Transverse colon (tissue), 4 donors: Measurements from ENCODE around the gene FOXP4. TPM values are rescaled to one million over a fixed set of nuclear protein-coding genes. Genes with fewer than 3 reads are reported as not detected.

Experiments
- DNase-seq: peaks from one replicate; pipeline ENCODE4 v3.0.0-alpha.2; 2019
- H3K27ac ChIP-seq, 4 donors: fragments of 200-600 bp; sonication (generic); 2 replicates each; pipeline ENCODE4 v1.5.1; 2016 to 2018; ENCODE audit warnings: inconsistent platforms in 4 of 4
- H3K27me3 ChIP-seq: fragments of 200-600 bp; sonication (generic); 2 replicates; pipeline ENCODE4 v1.5.1; 2017; ENCODE audit warnings: inconsistent platforms
- H3K36me3 ChIP-seq, 4 donors: fragments of 200-600 bp; sonication (generic); 2 replicates each; pipeline ENCODE4 v1.5.1; 2017 to 2019; ENCODE audit warnings: inconsistent platforms in 4 of 4
- H3K4me1 ChIP-seq, 4 donors: fragments of 200-600 bp; sonication (generic); 2 replicates each; pipeline ENCODE4 v1.5.1; 2017 to 2020; ENCODE audit warnings: inconsistent platforms in 4 of 4
- H3K4me3 ChIP-seq, 4 donors: fragments of 200-600 bp; sonication (generic); 1 replicate in 1 of 4; 2 replicates in 3 of 4; pipeline versions ENCODE4 v1.5.1 to v1.6.1; 2017 to 2019; ENCODE audit warnings: inconsistent platforms in 4 of 4
- H3K9me3 ChIP-seq, 2 donors: fragments of 200-600 bp; sonication (generic); 2 replicates each; pipeline ENCODE4 v1.5.1; 2017 to 2019; ENCODE audit warnings: inconsistent platforms in 2 of 2
- EP300 ChIP-seq: sonication (generic); formaldehyde crosslinking; IDR thresholded peaks from one replicate; pipeline ENCODE4 v1.6.1; 2017; ENCODE audit warnings: antibody characterized with exemption, low read depth
- POLR2A ChIP-seq: fragments of 450-650 bp; IDR thresholded peaks from one replicate; pipeline ENCODE4 v1.6.1; 2016; ENCODE audit warnings: antibody characterized with exemption, mild to moderate bottlenecking, moderate library complexity
- POLR2AphosphoS5 ChIP-seq, 3 donors: sonication (generic); formaldehyde crosslinking; IDR thresholded peaks; one replicate each; pipeline ENCODE4 v1.6.1; 2016; ENCODE audit warnings: antibody characterized with exemption in 3 of 3
- WGBS, 2 donors: methylation state at CpG; one replicate each; pipeline ENCODE4 v1.1.5; 2018; ENCODE audit warnings: low coverage in 1 of 2; 5-methylcytosine and 5-hydroxymethylcytosine counted together
- in situ Hi-C, 4 donors: fragments of 200-750 bp; cut with MboI; loops; one replicate each; pipeline versions ENCODE4 v1.15.0 to v1.15.1; 2017; ENCODE audit warnings: low sequenced_read_pairs in 3 of 4, low pct_ligation_motif_present in 1 of 4, low pct_unique_long_range_greater_than_20kb in 1 of 4
- intact Hi-C: fragments of 100-400 bp; cut with DNase I; formaldehyde crosslinking; loops from one replicate; pipeline ENCODE4 v1.15.1; 2023; ENCODE audit warnings: low total_unique reads
- total RNA-seq, 4 donors: library from RNA; depleted of rRNA; stranded (reverse); fragments of >200 nt; gene quantifications; one replicate each; pipeline ENCODE4 v1.1.0, GENCODE V29; 2016
- TF ChIP-seq, protein P1 (sequence below), 5 experiments: fragments of 200-600 bp in 3 of 5; fragments of 450-650 bp in 2 of 5; sonication (generic) in 3 of 5; IDR thresholded peaks; 1 replicate in 2 of 5; 2 replicates in 3 of 5; pipeline ENCODE4 v1.5.1; 2016 to 2017; ENCODE audit warnings: antibody characterized with exemption in 5 of 5, inconsistent platforms in 3 of 5, mild to moderate bottlenecking in 2 of 5, moderate library complexity in 1 of 5

Gene FOXP4
- total RNA-seq, 4 donors from 2014 or later = 13.8 to 45.6 (median 17.2) TPM

DNA sequence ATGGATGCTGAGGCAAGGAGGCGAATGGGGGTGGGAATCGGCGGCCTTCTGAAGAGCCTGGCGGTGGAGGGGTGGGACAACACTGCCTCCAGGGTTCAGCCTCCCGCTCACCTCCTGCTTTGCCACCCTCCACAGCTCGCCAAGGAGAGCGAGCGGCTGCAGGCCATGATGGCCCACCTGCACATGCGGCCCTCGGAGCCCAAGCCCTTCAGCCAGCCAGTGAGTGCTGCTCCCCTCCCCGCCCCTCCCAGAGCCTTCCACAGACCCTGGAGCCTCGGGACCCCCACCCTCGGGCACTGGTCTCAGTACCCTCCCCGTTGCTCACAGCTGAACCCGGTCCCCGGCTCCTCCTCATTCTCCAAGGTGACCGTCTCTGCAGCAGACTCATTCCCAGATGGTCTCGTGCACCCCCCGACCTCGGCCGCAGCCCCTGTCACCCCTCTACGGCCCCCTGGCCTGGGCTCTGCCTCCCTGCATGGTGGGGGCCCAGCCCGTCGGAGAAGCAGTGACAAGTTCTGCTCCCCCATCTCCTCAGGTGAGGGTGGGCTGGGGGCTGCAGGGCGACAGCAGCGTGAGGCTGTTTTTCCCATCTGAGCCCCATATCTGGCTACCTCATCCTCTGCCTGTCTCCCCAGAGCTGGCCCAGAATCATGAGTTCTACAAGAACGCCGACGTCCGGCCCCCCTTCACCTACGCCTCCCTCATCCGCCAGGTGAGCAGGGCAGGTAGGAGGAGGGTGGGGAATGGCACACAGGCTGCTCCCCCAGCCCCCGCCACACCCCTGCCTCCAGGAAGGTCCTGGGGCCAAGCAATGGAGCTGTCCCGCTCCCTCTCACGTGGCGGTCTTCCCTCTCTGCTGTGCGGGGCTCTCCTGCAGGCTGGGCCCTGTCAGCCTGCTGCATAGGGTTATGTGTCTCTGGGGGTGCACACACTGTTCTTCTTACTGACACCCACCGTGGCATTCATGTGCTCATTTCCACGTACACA lies 43.7 kb downstream of the FOXP4 start:
- Histone ChIP-seq H3K36me3 (no peaks in the 10 kb centered on the region), H3K9me3 (no peaks in the 10 kb centered on the region), H3K27me3 (no peaks in the 10 kb centered on the region), H3K27ac (no peak overlapping the region), H3K4me3 (no peak overlapping the region), H3K4me1 (no peaks in the 10 kb centered on the region)
- intact Hi-C loops (loop anchor here (5.0 kb wide), 3 partner anchors 128 to 218 kb away; no protein-coding TSS in a partner anchor), in situ Hi-C loops (loop anchor here (10.0 to 25.0 kb wide), 6 partner anchors 85 to 225 kb away; no protein-coding TSS in a partner anchor)
- no peak for DNase-seq
- TF ChIP-seq POLR2A (no peak), POLR2AphosphoS5 (IDR thresholded peaks at IDR 0.05) (no peak), EP300 (no peak)
- TF ChIP-seq, protein P1, sequence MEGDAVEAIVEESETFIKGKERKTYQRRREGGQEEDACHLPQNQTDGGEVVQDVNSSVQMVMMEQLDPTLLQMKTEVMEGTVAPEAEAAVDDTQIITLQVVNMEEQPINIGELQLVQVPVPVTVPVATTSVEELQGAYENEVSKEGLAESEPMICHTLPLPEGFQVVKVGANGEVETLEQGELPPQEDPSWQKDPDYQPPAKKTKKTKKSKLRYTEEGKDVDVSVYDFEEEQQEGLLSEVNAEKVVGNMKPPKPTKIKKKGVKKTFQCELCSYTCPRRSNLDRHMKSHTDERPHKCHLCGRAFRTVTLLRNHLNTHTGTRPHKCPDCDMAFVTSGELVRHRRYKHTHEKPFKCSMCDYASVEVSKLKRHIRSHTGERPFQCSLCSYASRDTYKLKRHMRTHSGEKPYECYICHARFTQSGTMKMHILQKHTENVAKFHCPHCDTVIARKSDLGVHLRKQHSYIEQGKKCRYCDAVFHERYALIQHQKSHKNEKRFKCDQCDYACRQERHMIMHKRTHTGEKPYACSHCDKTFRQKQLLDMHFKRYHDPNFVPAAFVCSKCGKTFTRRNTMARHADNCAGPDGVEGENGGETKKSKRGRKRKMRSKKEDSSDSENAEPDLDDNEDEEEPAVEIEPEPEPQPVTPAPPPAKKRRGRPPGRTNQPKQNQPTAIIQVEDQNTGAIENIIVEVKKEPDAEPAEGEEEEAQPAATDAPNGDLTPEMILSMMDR (IDR thresholded peaks at IDR 0.05) = no peak
- WGBS, 2 donors = 89 to 100% methylated on average over 1 to 32 of the region's 39 CpGs

DNA sequence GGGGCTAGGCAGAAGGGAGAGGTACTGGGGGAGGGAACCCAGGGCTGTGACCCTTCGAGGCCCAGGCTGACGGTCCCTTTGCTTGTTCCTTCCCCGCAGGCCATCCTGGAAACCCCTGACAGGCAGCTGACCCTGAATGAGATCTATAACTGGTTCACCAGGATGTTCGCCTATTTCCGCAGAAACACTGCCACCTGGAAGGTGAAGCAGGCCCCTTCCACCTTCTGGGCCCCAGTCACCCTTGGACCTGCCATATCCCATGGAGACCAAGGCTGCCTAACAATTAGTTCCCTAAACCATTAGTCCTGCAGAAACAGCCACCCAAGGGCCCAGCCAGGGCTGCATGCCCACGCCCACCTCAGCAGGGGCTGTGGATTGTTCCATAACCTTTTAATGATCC lies 44.9 kb downstream of the FOXP4 start:
- in situ Hi-C loops = loop anchor here (10.0 to 25.0 kb wide), 6 partner anchors 84 to 226 kb away; no protein-coding TSS in a partner anchor
- 89% methylated on average over 6 of the region's 6 CpGs; no CpG with 5 or more reads in 1 of the 2 donors for WGBS, 2 donors
- H3K36me3 ChIP-seq = no peaks in the 10 kb centered on the region

DNA sequence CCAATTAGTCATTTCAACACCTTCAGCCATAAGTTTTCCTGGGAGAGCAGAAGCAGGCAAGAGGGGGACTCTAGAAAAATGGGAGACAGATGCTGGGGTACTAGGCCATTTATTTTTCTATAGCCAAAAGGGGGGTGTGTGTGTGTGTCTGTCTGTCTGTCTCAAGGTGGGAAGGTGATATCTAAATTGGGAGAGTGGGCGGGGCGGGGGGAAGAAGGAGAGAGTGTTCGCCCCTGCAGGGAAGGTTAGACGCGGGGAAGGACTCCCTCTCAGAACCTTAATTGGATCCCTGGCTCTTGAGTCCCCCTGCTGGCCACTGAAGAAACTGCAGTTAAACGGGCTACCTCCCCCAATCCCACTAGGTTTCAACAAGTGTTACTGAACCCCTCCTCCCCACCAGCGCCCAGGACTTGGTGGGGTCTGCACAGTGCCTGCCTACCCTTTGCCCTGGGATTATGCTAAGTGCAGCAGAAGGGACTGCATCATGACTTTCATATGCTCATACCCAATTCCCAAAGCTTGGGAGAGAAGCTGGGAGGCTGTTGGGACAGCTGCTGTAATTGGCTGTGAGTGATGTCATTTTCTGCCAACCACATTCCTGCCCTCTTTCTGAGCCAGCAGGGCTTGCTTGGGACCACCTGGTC lies 45.8 kb downstream of the FOXP4 start:
- H3K27ac ChIP-seq = no peak overlapping the region
- H3K9me3 ChIP-seq = no peaks in the 10 kb centered on the region
- no peaks in the 10 kb centered on the region for H3K27me3 ChIP-seq
- DNase-seq = peak; percentile 77
- in situ Hi-C loops (loop anchor here (10.0 to 25.0 kb wide), 6 partner anchors 83 to 227 kb away; no protein-coding TSS in a partner anchor), intact Hi-C loops (loop anchor here (5.0 kb wide), 3 partner anchors 130 to 220 kb away; no protein-coding TSS in a partner anchor)
- TF ChIP-seq EP300 = no peak
- TF ChIP-seq POLR2AphosphoS5 (IDR thresholded peaks at IDR 0.05) = no peak
- TF ChIP-seq, protein P1 (IDR thresholded peaks at IDR 0.05) = peak; percentile 91 to 95 (median 94)
- 0 to 3% methylated on average over 5 to 7 of the region's 7 CpGs for WGBS, 2 donors
- H3K4me1 ChIP-seq = no peaks in the 10 kb centered on the region
- no peak overlapping the region for H3K4me3 ChIP-seq
- H3K36me3 ChIP-seq = peaks cover 0 to 4% (median 0%) of the 10 kb centered on the region in 4 donors

More for the DNA sequence above, 44.9 kb downstream of the FOXP4 start:
- Histone ChIP-seq H3K9me3 (no peaks in the 10 kb centered on the region), H3K27ac (no peak overlapping the region), H3K4me1 (no peaks in the 10 kb centered on the region), H3K4me3 (no peak overlapping the region), H3K27me3 (no peaks in the 10 kb centered on the region)
- intact Hi-C loops = loop anchor here (5.0 kb wide), 3 partner anchors 129 to 219 kb away; no protein-coding TSS in a partner anchor
- no peak for DNase-seq
- TF ChIP-seq POLR2AphosphoS5 (IDR thresholded peaks at IDR 0.05) (no peak), POLR2A (no peak), EP300 (no peak)
- TF ChIP-seq, protein P1 (IDR thresholded peaks at IDR 0.05) = no peak

DNA sequence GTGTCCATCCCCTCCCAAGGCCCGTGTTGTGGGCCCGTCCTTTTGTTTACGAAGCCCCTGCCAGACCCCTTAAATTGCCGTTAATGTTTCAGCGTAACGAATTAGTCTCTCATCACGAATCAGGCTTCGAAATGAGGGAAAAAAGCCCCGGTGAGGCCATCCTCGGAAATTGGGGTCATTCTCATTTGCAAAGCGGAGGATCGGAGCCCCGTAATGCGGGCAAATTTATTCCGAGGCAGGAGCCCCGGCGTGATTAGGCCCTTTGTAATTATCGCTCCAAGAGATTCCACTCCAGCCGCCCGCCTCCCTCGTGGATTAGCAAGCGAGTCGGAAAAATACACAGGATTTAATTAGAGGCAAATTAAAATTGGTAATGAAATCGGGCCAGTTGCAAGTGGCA lies 47.2 kb downstream of the FOXP4 start:
- in situ Hi-C loops = loop anchor here (10.0 to 25.0 kb wide), 6 partner anchors 81 to 229 kb away; no protein-coding TSS in a partner anchor
- Histone ChIP-seq H3K4me1 (no peaks in the 10 kb centered on the region), H3K9me3 (no peaks in the 10 kb centered on the region), H3K27me3 (no peaks in the 10 kb centered on the region), H3K4me3 (no peak overlapping the region), H3K27ac (no peak overlapping the region), H3K36me3 (peaks cover 0 to 5% (median 0%) of the 10 kb centered on the region in 4 donors)
- DNase-seq = no peak
- WGBS, 2 donors = 87 to 93% methylated on average over 10 to 24 of the region's 24 CpGs
- intact Hi-C loops = loop anchor here (5.0 kb wide), 3 partner anchors 131 to 221 kb away; no protein-coding TSS in a partner anchor
- TF ChIP-seq EP300 (no peak), POLR2A (no peak), POLR2AphosphoS5 (IDR thresholded peaks at IDR 0.05) (no peak)
- TF ChIP-seq, protein P1 (IDR thresholded peaks at IDR 0.05) = no peak
